GM12873 (cell line): ENCODE results near the gene BRPF1.

Experiments used
- CTCF ChIP-seq: IDR thresholded peaks from 2 replicates; pipeline ENCODE4 v1.5.1; 2012; ENCODE audit warnings: low read depth, mild to moderate bottlenecking, moderate library complexity, low read length, control low read depth; ENCODE audit not compliant: insufficient read depth; ENCODE audit errors: missing control alignments

BRPF1 gene

GRCh38 chr3:9727041-9727595, 4.4 kb upstream of the BRPF1 start:
- TF ChIP-seq CTCF: peak; percentile 87

GRCh38 chr3:9727743-9728142, 3.8 kb upstream of the BRPF1 start:
- TF ChIP-seq CTCF: no peak

- TF ChIP-seq CTCF: no peak
Measured at GRCh38 chr3:9729419-9729818, 2.1 kb upstream of the BRPF1 start.

GRCh38 chr3:9730657-9731205, 804 bp upstream of the BRPF1 start:
- TF ChIP-seq CTCF: no peak

GRCh38 chr3:9732080-9732739, 675 bp downstream of the BRPF1 start:
- no peak for TF ChIP-seq CTCF

GRCh38 chr3:9732740-9733115, 1.2 kb downstream of the BRPF1 start:
- TF ChIP-seq CTCF: no peak

- TF ChIP-seq CTCF: no peak
Measured at GRCh38 chr3:9736831-9737230, 5.3 kb downstream of the BRPF1 start.
